GM13977 (cell line): ENCODE measurements around the gene MPP3.

Experiments used
- DNase-seq: peaks from one replicate; pipeline ENCODE4 v3.0.0; 2012; ENCODE audit warnings: low spot score
- CTCF ChIP-seq: IDR thresholded peaks from 2 replicates; pipeline ENCODE4 v1.5.1; 2012; ENCODE audit warnings: mild to moderate bottlenecking, control low read depth; ENCODE audit not compliant: insufficient read depth; ENCODE audit errors: extremely low read depth, missing control alignments
- in situ Hi-C: fragments of 300-500 bp; cut with MboI; formaldehyde crosslinking; loops from one replicate; pipeline ENCODE4 v1.12.0; 2022; ENCODE audit warnings: low sequenced_read_pairs, low pct_unique_long_range_greater_than_20kb, mixed read lengths, inconsistent platforms; ENCODE audit not compliant: unreplicated experiment

The MPP3 gene

GRCh38 chr17:43826206-43826605 lies 6.7 kb downstream of the MPP3 start:
- TF ChIP-seq CTCF = no peak
- no peak for DNase-seq
- in situ Hi-C loops = no loop called here

DNA sequence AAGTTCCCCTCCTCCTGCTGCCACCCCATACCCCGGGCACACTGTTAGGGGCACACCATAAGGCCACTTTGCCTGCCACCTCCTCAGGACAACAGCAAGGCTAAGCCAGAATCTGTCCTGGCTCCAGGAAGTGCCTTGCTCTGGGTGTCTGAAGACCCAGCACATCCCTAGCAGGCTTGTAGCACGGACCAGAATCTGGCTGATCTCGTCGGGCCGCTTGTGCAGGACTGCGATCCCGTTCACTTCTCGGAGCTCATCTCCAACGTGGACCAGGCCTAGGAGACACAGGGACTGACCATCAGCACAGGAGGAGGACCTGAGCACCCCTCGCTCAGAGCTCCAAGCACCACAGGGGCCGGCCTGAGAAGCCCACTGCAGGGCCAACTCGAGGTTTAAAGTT lies 7.4 kb downstream of the MPP3 start:
- no peak for DNase-seq
- TF ChIP-seq CTCF = no peak
- in situ Hi-C loops = no loop called here

DNA sequence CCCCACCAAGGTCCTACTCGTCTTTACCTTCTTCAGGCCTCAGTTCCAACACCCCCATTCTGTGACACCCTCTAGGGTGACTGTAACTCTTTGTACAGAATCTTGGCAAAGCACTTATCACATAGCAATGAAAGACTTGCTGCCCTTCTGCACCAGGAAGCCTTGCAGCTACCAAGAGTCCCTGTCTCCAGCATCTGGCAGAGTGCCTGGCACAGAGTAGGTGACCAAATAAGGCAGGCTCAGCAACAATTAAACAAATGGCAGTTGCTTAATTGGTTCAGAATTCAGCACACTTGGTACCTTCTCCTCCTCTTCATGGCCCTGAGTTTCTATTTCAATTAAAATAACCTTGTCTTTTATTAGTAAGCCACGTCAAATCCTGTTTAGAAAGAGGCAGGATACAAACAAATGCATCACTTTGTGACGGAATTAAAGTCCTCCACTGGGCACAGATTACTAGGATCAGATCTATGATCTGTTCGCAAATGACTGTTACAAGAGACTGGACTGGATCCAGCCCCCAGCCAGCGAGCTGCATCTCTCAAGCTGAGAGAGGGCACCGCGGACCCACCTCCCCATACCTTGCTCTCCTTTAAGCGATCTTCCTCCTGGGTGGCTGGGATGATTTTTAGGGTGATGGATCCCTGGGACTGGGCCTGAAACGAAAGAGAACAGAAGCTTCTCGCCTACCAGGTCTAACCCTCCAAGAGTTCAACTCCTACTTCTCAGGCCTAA lies 9.4 kb downstream of the MPP3 start:
- DNase-seq = no peak
- in situ Hi-C loops = no loop called here
- no peak for TF ChIP-seq CTCF

GRCh38 chr17:43822570-43823190 lies 10.3 kb downstream of the MPP3 start:
- in situ Hi-C loops = no loop called here
- no peak for DNase-seq
- TF ChIP-seq CTCF = no peak

GRCh38 chr17:43820759-43821158 lies 12.2 kb downstream of the MPP3 start:
- in situ Hi-C loops = no loop called here
- DNase-seq = no peak

GRCh38 chr17:43818966-43819365 lies 14.0 kb downstream of the MPP3 start:
- in situ Hi-C loops = no loop called here
- no peak for TF ChIP-seq CTCF
- DNase-seq = no peak

More at GRCh38 chr17:43820759-43821158, 12.2 kb downstream of the MPP3 start:
- TF ChIP-seq CTCF = no peak
